AG04450 (cell line): ENCODE measurements around the gene ZNF638. TPM values are rescaled to one million over a fixed set of nuclear protein-coding genes. Genes with fewer than 3 reads are reported as not detected.

Experiments used
- CTCF ChIA-PET: fragments of 300-600, 350-600 bp; formaldehyde crosslinking; extraction: SDS; loops from one replicate; lab custom pipeline; 2022; ENCODE audit warnings: antibody characterized with exemption, inconsistent platforms; lab: Charles Lee
- POLR2A ChIA-PET: fragments of 350-600 bp; formaldehyde crosslinking; extraction: SDS; loops from one replicate; lab custom pipeline; 2021; ENCODE audit warnings: antibody characterized with exemption, inconsistent platforms; lab: Yijun Ruan, JAX
- DNase-seq: peaks from one replicate; pipeline ENCODE4 v3.0.0-alpha.2; 2011; ENCODE audit warnings: low read depth, low spot score
- H3K27ac ChIP-seq: one replicate; pipeline ENCODE4 v1.5.1; 2012; ENCODE audit warnings: low read depth, low read length, control low read depth
- H3K27me3 ChIP-seq: one replicate; pipeline ENCODE4 v1.6.0; 2012; ENCODE audit warnings: low read length; ENCODE audit not compliant: control insufficient read depth, insufficient read depth
- H3K4me3 ChIP-seq: 2 replicates; pipeline ENCODE4 v1.5.1; 2011; ENCODE audit warnings: mild to moderate bottlenecking, low read depth, low read length, control low read depth
- H3K9me3 ChIP-seq: 2 replicates; pipeline ENCODE4 v1.5.1; 2012; ENCODE audit warnings: low read length; ENCODE audit not compliant: control insufficient read depth, insufficient read depth
- polyA plus RNA-seq: library from polyadenylated mRNA; depleted of rRNA; stranded (reverse); fragments of >200 nt; gene quantifications from 2 replicates; pipeline ENCODE4 v1.2.3, GENCODE V29; 2011
- TF ChIP-seq, protein P1 (sequence below): IDR thresholded peaks from 2 replicates; pipeline ENCODE4 v1.5.1; 2011; ENCODE audit warnings: low read depth, low read length, control low read depth, inconsistent platforms

Gene ZNF638
- polyA plus RNA-seq, 1 experiment: 105 TPM

DNA sequence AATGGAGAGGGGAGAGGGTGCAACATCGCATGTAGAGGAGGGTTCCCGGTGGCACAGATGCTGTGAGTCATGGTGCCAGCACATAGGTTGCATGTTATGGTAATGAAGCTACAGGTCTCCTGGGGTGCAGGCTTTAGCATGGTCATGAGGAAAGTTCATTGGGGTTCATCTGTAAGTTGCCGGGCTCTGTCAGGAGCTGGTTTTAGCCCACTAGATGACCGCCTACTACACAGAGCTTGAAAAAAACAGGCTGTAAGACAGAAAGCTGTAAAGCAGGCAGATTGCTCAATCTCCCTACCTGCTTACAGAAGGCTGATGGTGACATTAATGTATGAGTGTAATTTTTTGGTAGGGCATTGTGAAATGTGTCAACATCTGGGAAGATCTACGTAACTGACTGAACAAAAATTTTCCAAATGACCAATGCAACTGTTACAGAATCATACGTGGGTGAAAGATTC is 145.7 kb downstream of the ZNF638 start:
- H3K27me3 ChIP-seq: peaks cover 22% of the 10 kb centered on the region
- no peak for DNase-seq
- H3K4me3 ChIP-seq: no peak overlapping the region
- ChIA-PET POLR2A (no interaction called here), CTCF (no interaction called here)
- no peaks in the 10 kb centered on the region for H3K9me3 ChIP-seq
- no peak overlapping the region for H3K27ac ChIP-seq
- TF ChIP-seq, protein P1, sequence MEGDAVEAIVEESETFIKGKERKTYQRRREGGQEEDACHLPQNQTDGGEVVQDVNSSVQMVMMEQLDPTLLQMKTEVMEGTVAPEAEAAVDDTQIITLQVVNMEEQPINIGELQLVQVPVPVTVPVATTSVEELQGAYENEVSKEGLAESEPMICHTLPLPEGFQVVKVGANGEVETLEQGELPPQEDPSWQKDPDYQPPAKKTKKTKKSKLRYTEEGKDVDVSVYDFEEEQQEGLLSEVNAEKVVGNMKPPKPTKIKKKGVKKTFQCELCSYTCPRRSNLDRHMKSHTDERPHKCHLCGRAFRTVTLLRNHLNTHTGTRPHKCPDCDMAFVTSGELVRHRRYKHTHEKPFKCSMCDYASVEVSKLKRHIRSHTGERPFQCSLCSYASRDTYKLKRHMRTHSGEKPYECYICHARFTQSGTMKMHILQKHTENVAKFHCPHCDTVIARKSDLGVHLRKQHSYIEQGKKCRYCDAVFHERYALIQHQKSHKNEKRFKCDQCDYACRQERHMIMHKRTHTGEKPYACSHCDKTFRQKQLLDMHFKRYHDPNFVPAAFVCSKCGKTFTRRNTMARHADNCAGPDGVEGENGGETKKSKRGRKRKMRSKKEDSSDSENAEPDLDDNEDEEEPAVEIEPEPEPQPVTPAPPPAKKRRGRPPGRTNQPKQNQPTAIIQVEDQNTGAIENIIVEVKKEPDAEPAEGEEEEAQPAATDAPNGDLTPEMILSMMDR: no peak

DNA sequence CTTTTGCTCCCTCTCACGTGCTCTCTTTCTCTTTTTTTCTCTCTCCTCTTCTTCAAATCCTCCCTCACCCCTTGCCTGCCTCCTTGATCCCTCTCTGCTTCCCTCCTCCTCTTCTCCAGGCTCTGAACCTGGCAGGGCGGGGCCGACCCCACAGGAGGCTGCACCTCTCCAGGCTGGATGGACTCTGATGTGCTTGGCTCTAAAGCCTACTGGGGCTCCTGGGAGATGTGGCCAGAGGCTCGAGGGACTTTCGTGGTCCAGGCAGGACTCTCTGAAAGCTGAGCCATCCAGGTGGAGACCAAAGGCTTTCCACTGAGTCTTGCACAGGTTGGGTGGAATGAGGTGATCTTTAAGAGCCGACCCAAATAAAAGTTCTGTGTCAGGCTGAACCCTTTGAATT is 147.2 kb downstream of the ZNF638 start:
- TF ChIP-seq, protein P1: no peak

DNA sequence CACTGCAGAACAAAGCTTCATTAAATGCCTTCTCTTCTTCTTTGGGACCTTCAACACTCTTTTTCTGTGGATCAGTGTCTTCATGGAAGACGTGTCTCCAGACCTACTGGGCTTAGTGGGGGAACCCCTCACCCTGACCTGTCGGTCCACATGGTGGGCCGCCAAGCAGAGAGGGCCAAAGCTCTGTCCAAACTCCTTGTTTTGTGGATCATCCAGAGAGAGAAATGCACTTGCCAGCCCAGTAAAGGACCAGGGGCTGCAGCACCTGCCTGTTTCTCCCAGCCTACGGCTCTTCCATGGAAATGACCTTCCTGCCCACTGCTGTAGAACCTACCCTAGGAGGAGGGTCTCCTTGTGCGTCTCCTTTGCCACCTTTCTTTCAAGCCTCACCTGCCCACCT is 147.7 kb downstream of the ZNF638 start:
- DNase-seq: no peak
- Histone ChIP-seq H3K27me3 (peaks cover 26% of the 10 kb centered on the region), H3K4me3 (no peak overlapping the region), H3K27ac (no peak overlapping the region), H3K9me3 (no peaks in the 10 kb centered on the region)
- TF ChIP-seq, protein P1: no peak
- POLR2A ChIA-PET: no interaction called here
- CTCF ChIA-PET: interaction anchor here (0.8 to 1.7 kb wide), 2 partner anchors 18 to 147 kb away, joined by 3 read pairs; partner anchors contain the start of gene ZNF638

More for the DNA sequence above, 147.2 kb downstream of the ZNF638 start:
- Histone ChIP-seq H3K27ac (no peak overlapping the region), H3K4me3 (no peak overlapping the region), H3K27me3 (peaks cover 26% of the 10 kb centered on the region), H3K9me3 (no peaks in the 10 kb centered on the region)
- POLR2A ChIA-PET: no interaction called here
- CTCF ChIA-PET: interaction anchor here (0.8 to 1.7 kb wide), 2 partner anchors 18 to 147 kb away, joined by 3 read pairs; partner anchors contain the start of gene ZNF638
- DNase-seq: no peak

DNA sequence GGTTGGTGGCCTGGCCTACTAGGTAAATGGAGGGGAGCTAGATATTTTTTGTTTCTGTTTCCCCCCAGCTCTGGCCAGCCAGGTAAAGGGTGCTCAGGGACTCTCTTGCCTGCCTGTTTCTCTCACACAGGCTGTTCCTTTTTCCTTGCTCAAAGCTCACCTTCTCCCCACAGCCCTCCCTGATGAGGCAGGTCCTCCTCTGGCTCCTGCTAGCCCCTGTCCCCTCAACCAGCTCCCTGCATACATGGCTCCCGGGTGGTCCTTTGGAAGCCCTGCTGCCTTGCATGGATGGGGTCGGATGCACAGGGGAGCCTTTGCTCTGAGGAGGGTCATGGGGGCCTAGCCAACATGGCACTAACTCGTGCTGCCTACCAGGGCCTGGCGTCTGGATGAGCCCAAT is 149.5 kb downstream of the ZNF638 start:
- TF ChIP-seq, protein P1: no peak
- H3K4me3 ChIP-seq: no peak overlapping the region
- no peak overlapping the region for H3K27ac ChIP-seq
- no peaks in the 10 kb centered on the region for H3K9me3 ChIP-seq
- H3K27me3 ChIP-seq: peaks cover 24% of the 10 kb centered on the region
- POLR2A ChIA-PET: no interaction called here
- no peak for DNase-seq
- CTCF ChIA-PET: interaction anchor here (1.0 to 2.0 kb wide), 2 partner anchors 13 to 30 kb away, joined by 3 to 5 read pairs; no protein-coding TSS in a partner anchor

DNA sequence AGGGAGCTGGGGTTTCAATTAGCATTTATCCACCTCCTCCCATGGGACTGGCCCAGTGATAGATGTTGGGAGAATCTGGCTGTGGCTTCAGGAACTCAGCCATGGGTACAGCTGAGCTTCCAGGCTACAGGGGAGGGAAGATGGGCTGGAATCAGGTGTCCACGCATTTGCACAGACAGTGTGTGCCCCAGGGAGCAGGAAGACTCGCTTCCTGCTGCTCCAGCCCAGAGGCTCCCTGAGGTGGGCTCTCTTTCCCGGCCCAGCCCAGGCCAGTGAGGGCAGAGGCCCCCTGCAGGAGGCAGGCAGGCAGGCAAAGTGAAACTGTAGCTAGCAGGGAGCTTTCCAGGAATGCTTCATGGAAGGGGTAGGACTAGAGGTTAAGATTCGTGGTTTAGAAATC is 150.5 kb downstream of the ZNF638 start:
- H3K27ac ChIP-seq: no peak overlapping the region
- TF ChIP-seq, protein P1: 0 out of 2 replicates have a peak, but pooled peaks have one; percentile 17
- no peak for DNase-seq
- POLR2A ChIA-PET: no interaction called here
- H3K27me3 ChIP-seq: peaks cover 24% of the 10 kb centered on the region
- H3K4me3 ChIP-seq: no peak overlapping the region
- CTCF ChIA-PET: interaction anchor here (1.7 to 2.0 kb wide), 2 partner anchors 29 to 183 kb away, joined by 4 to 5 read pairs; no protein-coding TSS in a partner anchor
- no peaks in the 10 kb centered on the region for H3K9me3 ChIP-seq
